Measurements from ENCODE around the gene HDGFL2. TPM values are rescaled to one million over a fixed set of nuclear protein-coding genes. Genes with fewer than 3 reads are reported as not detected.
A peak's percentile ranks its signal among the peaks of the same experiment; 100 is the strongest.

Gene HDGFL2
- total and polyA plus RNA-seq, 10 of the 15 experiments (the other 5 are each of a cell fraction or from before 2014, with no cell fraction given), result 0.16 to 56.9 (median 25.3) TPM

- TF ChIP-seq E4F1 (IDR thresholded peaks at IDR 0.05; ENCODE audit: borderline replicate concordance, partially characterized antibody) (no peak), IKZF2 (IDR thresholded peaks at IDR 0.05) (no peak), CBFB (IDR thresholded peaks at IDR 0.05; ENCODE audit: low read depth) (no peak)
Measured at GRCh38 chr19:4500841-4501591, 28.9 kb downstream of the HDGFL2 start (continued).

- intact Hi-C loops (cut with micrococcal nuclease; ENCODE audit: unreplicated experiment), result no loop called here
- ATAC-seq, result no peak
- no TSS peak for BruUV-seq (replicated peaks)
Measured at GRCh38 chr19:4501691-4502090, 29.6 kb downstream of the HDGFL2 start.

More at GRCh38 chr19:4501691-4502090, 29.6 kb downstream of the HDGFL2 start:
- no peak overlapping the region for H3K27ac ChIP-seq (ENCODE audit: control insufficient read depth, insufficient read depth)
- no peak overlapping the region for H3K9ac ChIP-seq (ENCODE audit: control insufficient read depth, insufficient read depth, low read length)
- POLR2A ChIA-PET, result no interaction called here
- CTCF ChIA-PET, result no interaction called here
- TF ChIP-seq POLR2A (IDR thresholded peaks at IDR 0.05; ENCODE audit: low read depth, low read length), result 0 out of 2 replicates have a peak, but pooled peaks have one; percentile 17
- no peak for TF ChIP-seq TCF12 (IDR thresholded peaks at IDR 0.05; ENCODE audit: low read depth, low read length)
- no peak for FAIRE-seq
- H2AFZ ChIP-seq (ENCODE audit: control insufficient read depth, low read depth, low read length), result no peak overlapping the region
- no peak for DNase-seq (ENCODE audit: low read depth, low spot score)
- H3K9me3 ChIP-seq (replicated peaks; ENCODE audit: control insufficient read depth, insufficient read depth, low read length), result no peaks in the 10 kb centered on the region
- no peaks in the 10 kb centered on the region for H3K4me1 ChIP-seq (ENCODE audit: control insufficient read depth, insufficient read depth, low read length)
- H3K79me2 ChIP-seq (ENCODE audit: control insufficient read depth, insufficient read depth, low read length), result no peaks in the 10 kb centered on the region
- in situ Hi-C loops (cut with MboI), result no loop called here
- no peak overlapping the region for H3K4me3 ChIP-seq
- H4K20me1 ChIP-seq (ENCODE audit: control insufficient read depth, insufficient read depth), result no peaks in the 10 kb centered on the region
- H3K27me3 ChIP-seq (replicated peaks in 1 of 2; ENCODE audit: control insufficient read depth in 2 of 2, insufficient read depth in 2 of 2, low read length in 1 of 2), result no peaks in the 10 kb centered on the region
- RAD21 ChIA-PET (ENCODE audit: unreplicated experiment), result no interaction called here
- SMC1A ChIA-PET (ENCODE audit: uncharacterized antibody, unreplicated experiment), result no interaction called here
- peaks cover 0 to 2% of the 10 kb centered on the region in 2 experiments; a peak in 2 of 4 replicates for H3K36me3 ChIP-seq (ENCODE audit: control insufficient read depth in 2 of 2, insufficient read depth in 2 of 2, low read length in 1 of 2)
- H3K4me2 ChIP-seq (ENCODE audit: control insufficient read depth, insufficient read depth), result no peak overlapping the region
- 96% methylated on average over 25 of the region's 25 CpGs for WGBS (ENCODE audit: insufficient coverage, insufficient replicate concordance, low lambda C conversion rate, missing lambda C conversion rate)

Measured in GM12878 (cell line).